Transverse colon (tissue), 4 donors: ENCODE data around the gene C1QL1. TPM values are rescaled to one million over a fixed set of nuclear protein-coding genes. Genes with fewer than 3 reads are reported as not detected.

Experiments
- DNase-seq: peaks from one replicate; pipeline ENCODE4 v3.0.0-alpha.2; 2019
- H3K27ac ChIP-seq, 4 donors: fragments of 200-600 bp; sonication (generic); 2 replicates each; pipeline ENCODE4 v1.5.1; 2016 to 2018; ENCODE audit warnings: inconsistent platforms in 4 of 4
- H3K27me3 ChIP-seq: fragments of 200-600 bp; sonication (generic); 2 replicates; pipeline ENCODE4 v1.5.1; 2017; ENCODE audit warnings: inconsistent platforms
- H3K36me3 ChIP-seq, 4 donors: fragments of 200-600 bp; sonication (generic); 2 replicates each; pipeline ENCODE4 v1.5.1; 2017 to 2019; ENCODE audit warnings: inconsistent platforms in 4 of 4
- H3K4me1 ChIP-seq, 4 donors: fragments of 200-600 bp; sonication (generic); 2 replicates each; pipeline ENCODE4 v1.5.1; 2017 to 2020; ENCODE audit warnings: inconsistent platforms in 4 of 4
- H3K4me3 ChIP-seq, 4 donors: fragments of 200-600 bp; sonication (generic); 1 replicate in 1 of 4; 2 replicates in 3 of 4; pipeline versions ENCODE4 v1.5.1 to v1.6.1; 2017 to 2019; ENCODE audit warnings: inconsistent platforms in 4 of 4
- H3K9me3 ChIP-seq, 2 donors: fragments of 200-600 bp; sonication (generic); 2 replicates each; pipeline ENCODE4 v1.5.1; 2017 to 2019; ENCODE audit warnings: inconsistent platforms in 2 of 2
- CTCF ChIP-seq, 5 experiments: fragments of 200-600 bp in 3 of 5; fragments of 450-650 bp in 2 of 5; sonication (generic) in 3 of 5; IDR thresholded peaks; 1 replicate in 2 of 5; 2 replicates in 3 of 5; pipeline ENCODE4 v1.5.1; 2016 to 2017; ENCODE audit warnings: antibody characterized with exemption in 5 of 5, inconsistent platforms in 3 of 5, mild to moderate bottlenecking in 2 of 5, moderate library complexity in 1 of 5
- EP300 ChIP-seq: sonication (generic); formaldehyde crosslinking; IDR thresholded peaks from one replicate; pipeline ENCODE4 v1.6.1; 2017; ENCODE audit warnings: antibody characterized with exemption, low read depth
- POLR2A ChIP-seq: fragments of 450-650 bp; IDR thresholded peaks from one replicate; pipeline ENCODE4 v1.6.1; 2016; ENCODE audit warnings: antibody characterized with exemption, mild to moderate bottlenecking, moderate library complexity
- POLR2AphosphoS5 ChIP-seq, 3 donors: sonication (generic); formaldehyde crosslinking; IDR thresholded peaks; one replicate each; pipeline ENCODE4 v1.6.1; 2016; ENCODE audit warnings: antibody characterized with exemption in 3 of 3
- WGBS, 2 donors: methylation state at CpG; one replicate each; pipeline ENCODE4 v1.1.5; 2018; ENCODE audit warnings: low coverage in 1 of 2; 5-methylcytosine and 5-hydroxymethylcytosine counted together
- in situ Hi-C, 4 donors: fragments of 200-750 bp; cut with MboI; loops; one replicate each; pipeline versions ENCODE4 v1.15.0 to v1.15.1; 2017; ENCODE audit warnings: low sequenced_read_pairs in 3 of 4, low pct_ligation_motif_present in 1 of 4, low pct_unique_long_range_greater_than_20kb in 1 of 4
- intact Hi-C: fragments of 100-400 bp; cut with DNase I; formaldehyde crosslinking; loops from one replicate; pipeline ENCODE4 v1.15.1; 2023; ENCODE audit warnings: low total_unique reads
- total RNA-seq, 4 donors: library from RNA; depleted of rRNA; stranded (reverse); fragments of >200 nt; gene quantifications; one replicate each; pipeline ENCODE4 v1.1.0, GENCODE V29; 2016

The C1QL1 gene
- total RNA-seq, 4 donors from 2014 or later = 0.55 to 6.8 (median 1.1) TPM; not detected in 1

- Histone ChIP-seq H3K27me3 (no peaks in the 10 kb centered on the region), H3K36me3 (no peaks in the 10 kb centered on the region), H3K27ac (no peak overlapping the region), H3K9me3 (no peaks in the 10 kb centered on the region), H3K4me3 (no peak overlapping the region), H3K4me1 (no peaks in the 10 kb centered on the region)
- in situ Hi-C loops (no loop called here), intact Hi-C loops (no loop called here)
- 90 to 100% methylated on average over 2 to 6 of the region's 6 CpGs for WGBS, 2 donors
- no peak for TF ChIP-seq CTCF (IDR thresholded peaks at IDR 0.05)
- no peak for TF ChIP-seq POLR2A
- no peak for TF ChIP-seq EP300
- TF ChIP-seq POLR2AphosphoS5 (IDR thresholded peaks at IDR 0.05) = no peak
- DNase-seq = peak; percentile 3
Measured at GRCh38 chr17:44930667-44931066, 37.4 kb downstream of the C1QL1 start.

GRCh38 chr17:44928950-44929720 lies 39.0 kb downstream of the C1QL1 start:
- WGBS, 2 donors = 93% methylated on average over 7 of the region's 7 CpGs; no CpG with 5 or more reads in 1 of the 2 donors
- H3K9me3 ChIP-seq = no peaks in the 10 kb centered on the region
- DNase-seq = no peak
- no peak for TF ChIP-seq CTCF (IDR thresholded peaks at IDR 0.05)
- no peak for TF ChIP-seq POLR2AphosphoS5 (IDR thresholded peaks at IDR 0.05)
- no peak for TF ChIP-seq POLR2A
- no peak for TF ChIP-seq EP300
- intact Hi-C loops = loop anchor here (10.0 kb wide), 1 partner anchor 176 kb away; no protein-coding TSS in a partner anchor
- no peak overlapping the region for H3K27ac ChIP-seq
- H3K4me3 ChIP-seq = no peak overlapping the region
- in situ Hi-C loops = loop anchor here (5.0 to 10.0 kb wide), 4 partner anchors 76 to 176 kb away; no protein-coding TSS in a partner anchor
- no peaks in the 10 kb centered on the region for H3K36me3 ChIP-seq
- H3K4me1 ChIP-seq = no peaks in the 10 kb centered on the region
- no peaks in the 10 kb centered on the region for H3K27me3 ChIP-seq

- in situ Hi-C loops = loop anchor here (5.0 to 10.0 kb wide), 4 partner anchors 77 to 177 kb away; no protein-coding TSS in a partner anchor
- Histone ChIP-seq H3K27ac (no peak overlapping the region), H3K36me3 (no peaks in the 10 kb centered on the region), H3K27me3 (no peaks in the 10 kb centered on the region), H3K9me3 (no peaks in the 10 kb centered on the region), H3K4me1 (no peaks in the 10 kb centered on the region), H3K4me3 (no peak overlapping the region)
- TF ChIP-seq EP300 = no peak
- TF ChIP-seq CTCF (IDR thresholded peaks at IDR 0.05) = no peak
- no peak for TF ChIP-seq POLR2AphosphoS5 (IDR thresholded peaks at IDR 0.05)
- TF ChIP-seq POLR2A = no peak
- intact Hi-C loops = loop anchor here (10.0 kb wide), 1 partner anchor 177 kb away; no protein-coding TSS in a partner anchor
- DNase-seq = peak; percentile 6
- WGBS, 2 donors = 95% methylated on average over 14 of the region's 15 CpGs; no CpG with 5 or more reads in 1 of the 2 donors
Measured at GRCh38 chr17:44928136-44928535, 40.0 kb downstream of the C1QL1 start.

- Histone ChIP-seq H3K4me3 (no peak overlapping the region), H3K9me3 (no peaks in the 10 kb centered on the region), H3K4me1 (no peaks in the 10 kb centered on the region), H3K36me3 (no peaks in the 10 kb centered on the region), H3K27me3 (no peaks in the 10 kb centered on the region), H3K27ac (no peak overlapping the region)
- no peak for DNase-seq
- in situ Hi-C loops (loop anchor here (5.0 to 10.0 kb wide), 4 partner anchors 77 to 177 kb away; no protein-coding TSS in a partner anchor), intact Hi-C loops (loop anchor here (10.0 kb wide), 1 partner anchor 177 kb away; no protein-coding TSS in a partner anchor)
- TF ChIP-seq POLR2AphosphoS5 (IDR thresholded peaks at IDR 0.05) = no peak
- TF ChIP-seq CTCF (IDR thresholded peaks at IDR 0.05) = no peak
- TF ChIP-seq EP300 = no peak
- TF ChIP-seq POLR2A = no peak
- WGBS, 2 donors = 98% methylated on average over 3 of the region's 3 CpGs; no CpG with 5 or more reads in 1 of the 2 donors
Measured at GRCh38 chr17:44927696-44928095, 40.4 kb downstream of the C1QL1 start.
